Measurements from ENCODE around the gene RNF187. TPM values are rescaled to one million over a fixed set of nuclear protein-coding genes. Genes with fewer than 3 reads are reported as not detected.
"Not testable (repeated sequence)": the region's sequence is repeated elsewhere in the genome, so short reads cannot be mapped to it uniquely, and the experiment has no call there.

The RNF187 gene
- total RNA-seq, 1 donor, result 26.9 TPM

DNA sequence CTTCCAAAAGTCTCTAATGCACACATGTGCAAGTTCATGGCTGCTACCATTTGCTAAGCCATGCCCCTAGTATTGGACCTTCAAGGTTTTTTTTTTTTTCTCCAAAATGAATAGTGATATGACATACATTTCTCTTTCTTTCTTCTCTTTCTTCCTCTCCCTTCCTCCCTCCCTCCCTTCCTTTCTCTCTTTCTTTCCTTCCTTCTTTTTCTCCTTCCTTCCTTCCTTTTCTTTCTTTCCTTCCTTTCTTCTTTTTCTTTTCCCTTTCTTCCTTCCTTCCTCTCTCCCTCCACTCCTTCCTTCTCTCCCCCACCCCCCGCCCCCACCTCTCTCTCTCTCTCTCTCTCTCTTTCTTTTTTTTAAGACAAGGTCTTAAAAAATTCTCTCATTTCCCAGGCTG lies 3.4 kb upstream of the RNF187 start:
- DNase-seq (ENCODE audit: low read depth in 2 of 3, low spot score in 2 of 3), result no peak

DNA sequence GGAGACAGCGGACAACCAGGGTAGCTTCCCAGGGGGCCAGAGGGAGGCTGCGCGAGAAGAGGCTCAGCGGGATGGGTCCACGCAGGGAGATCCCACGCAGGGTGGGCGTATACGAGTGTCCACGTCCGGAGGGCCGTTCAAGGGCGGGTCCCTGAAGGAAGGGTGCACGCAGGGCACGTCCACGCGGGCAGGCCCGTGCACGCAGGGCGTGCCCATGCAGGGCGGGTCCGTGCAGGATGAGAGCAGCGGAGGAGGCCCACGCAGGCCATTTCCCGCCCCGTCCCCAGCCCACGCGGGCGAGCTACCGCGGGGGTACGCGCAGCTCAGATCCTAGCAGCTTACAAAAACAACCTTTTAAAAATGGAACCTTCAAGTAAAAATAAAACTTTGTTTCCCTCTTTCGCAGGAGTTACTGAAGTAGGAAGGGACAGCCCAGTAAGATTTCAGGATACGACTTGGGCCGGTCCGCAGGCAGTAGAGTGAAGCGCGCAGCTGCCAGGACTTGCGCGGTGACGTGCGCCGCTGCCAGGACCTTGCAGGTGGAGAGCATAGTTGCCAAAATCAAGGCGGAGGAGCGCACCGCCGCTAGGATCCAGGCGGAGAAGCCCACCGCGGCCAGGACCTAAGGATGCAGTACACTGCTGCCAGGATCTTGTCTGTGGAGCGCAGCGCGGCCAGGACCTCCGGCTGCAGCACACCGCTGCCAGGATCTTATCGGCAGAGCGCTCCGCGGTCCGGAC lies 416 bp upstream of the RNF187 start:
- DNase-seq (ENCODE audit: low read depth in 2 of 3, low spot score in 2 of 3), result peak; percentile 80 to 88 (median 86)

DNA sequence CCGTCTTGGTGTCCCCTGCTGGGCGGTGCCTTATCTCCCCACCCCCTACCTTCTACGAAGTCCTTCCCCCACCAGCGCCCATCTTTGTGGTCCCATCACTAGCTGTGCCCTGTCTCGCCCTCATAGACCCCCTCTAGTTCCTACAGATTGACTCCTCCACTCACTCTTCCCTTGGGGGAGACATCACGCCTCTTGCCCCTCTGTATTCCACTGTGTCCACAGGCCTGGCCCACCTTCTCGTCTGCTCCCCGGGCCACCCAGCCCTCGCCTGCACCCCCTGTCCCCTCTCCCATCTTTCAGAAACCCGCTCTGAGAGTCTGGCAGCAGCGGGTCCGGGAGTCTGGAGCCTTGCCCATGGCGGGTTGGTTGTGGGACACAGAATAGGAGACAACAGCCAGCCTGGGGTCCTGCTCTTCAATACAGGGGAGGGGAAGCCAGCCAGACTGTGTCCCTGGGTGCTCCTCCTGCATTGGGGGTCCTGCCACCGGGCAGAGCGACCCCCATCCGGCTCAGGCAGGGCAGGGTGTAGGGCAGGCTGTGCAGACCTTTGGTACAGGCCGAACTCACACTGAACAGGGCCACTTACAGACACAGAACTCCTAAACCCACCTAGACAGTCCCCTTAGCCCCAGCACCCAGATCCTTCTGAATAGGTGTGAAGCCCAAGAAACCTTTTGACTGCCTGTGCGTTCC lies 1.1 kb downstream of the RNF187 start:
- no peak for DNase-seq (ENCODE audit: low read depth in 2 of 3, low spot score in 2 of 3)

DNA sequence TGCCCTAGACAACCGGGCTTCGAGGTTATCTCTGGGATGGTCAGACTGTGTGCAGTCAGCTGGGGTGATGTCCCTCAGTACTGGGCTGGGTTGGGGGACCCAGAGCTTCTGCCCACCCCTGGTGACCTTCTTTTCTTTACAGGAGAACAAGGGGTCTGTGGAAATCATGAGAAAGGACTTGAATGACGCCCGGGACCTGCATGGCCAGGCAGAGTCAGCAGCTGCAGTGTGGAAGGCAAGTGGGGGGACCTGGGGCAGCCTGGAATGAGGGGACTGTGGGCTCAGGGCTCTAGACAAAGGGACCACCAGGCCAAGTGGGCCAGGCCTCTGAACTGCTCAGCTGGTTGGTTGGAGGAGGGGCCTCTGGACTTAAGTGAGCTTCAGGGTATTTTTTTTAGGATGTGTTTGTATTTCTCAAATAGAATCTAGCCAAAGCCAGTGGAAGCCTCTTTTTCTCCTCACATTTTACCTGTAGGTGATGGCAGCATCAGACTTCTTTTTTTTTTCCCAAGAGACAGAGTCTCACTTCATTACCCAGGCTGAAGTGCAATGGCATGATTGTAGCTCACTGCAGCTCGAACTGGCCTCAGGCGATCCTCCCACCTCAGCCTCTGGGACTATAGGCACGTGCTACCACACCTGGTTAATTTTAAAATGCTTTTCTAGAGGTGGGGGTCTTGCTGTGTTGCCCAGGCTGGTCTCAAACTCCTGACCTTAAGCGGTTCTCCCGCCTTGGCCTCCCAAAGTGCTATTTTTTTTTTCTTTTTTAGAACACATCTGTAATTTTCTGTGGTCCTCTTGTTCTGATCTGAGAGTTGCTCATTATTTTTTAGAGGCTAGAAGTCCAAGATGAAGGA lies 1.9 kb downstream of the RNF187 start:
- no peak for DNase-seq (ENCODE audit: low read depth in 2 of 3, low spot score in 2 of 3)

DNA sequence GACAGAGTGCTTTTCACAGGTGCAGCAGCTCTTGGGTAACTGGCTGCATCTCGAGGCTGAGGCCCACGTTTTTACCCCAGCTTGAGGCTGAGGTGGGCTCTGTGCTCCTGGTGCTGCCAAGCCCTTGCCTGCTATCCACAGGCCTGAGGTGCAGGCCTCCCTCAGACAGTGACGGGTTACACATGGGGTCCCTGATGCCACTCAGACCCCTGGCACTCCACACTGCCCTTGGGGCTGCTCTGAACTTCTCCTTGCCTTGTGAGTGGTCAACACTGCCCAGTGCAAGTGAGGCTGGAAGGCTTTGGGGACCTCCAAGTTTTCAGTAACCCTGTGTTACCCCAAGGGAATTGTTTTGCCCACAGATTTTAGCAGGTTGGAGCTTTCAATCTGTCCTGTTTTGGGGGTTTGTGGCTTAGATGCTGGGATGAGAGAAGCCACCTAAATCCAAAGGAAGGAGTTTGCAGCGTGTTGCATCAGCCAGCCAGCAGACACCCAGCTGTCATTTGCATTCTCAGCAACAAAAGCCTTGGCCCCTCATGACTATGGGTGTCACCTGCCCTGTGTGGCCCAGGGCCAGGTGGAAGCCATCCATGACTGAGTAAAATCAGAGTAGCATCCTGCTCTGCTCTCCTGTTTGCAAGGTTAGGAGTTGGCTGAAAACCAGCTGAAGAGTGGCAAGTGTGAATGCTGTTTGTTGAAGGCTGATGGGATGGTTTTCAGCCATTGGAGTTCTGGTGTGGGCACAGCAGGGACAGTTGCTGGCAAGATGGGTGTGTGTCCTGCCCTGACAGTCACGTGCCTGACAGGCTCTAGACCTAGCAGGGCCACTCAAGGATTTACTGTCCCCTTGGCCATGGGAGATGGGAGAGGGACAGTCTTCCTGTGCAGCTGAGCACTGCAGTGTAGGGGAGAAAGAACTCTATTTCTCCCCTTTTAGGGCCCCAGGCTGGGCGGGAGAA lies 3.2 kb downstream of the RNF187 start:
- no peak for DNase-seq (ENCODE audit: low read depth in 2 of 3, low spot score in 2 of 3)

DNA sequence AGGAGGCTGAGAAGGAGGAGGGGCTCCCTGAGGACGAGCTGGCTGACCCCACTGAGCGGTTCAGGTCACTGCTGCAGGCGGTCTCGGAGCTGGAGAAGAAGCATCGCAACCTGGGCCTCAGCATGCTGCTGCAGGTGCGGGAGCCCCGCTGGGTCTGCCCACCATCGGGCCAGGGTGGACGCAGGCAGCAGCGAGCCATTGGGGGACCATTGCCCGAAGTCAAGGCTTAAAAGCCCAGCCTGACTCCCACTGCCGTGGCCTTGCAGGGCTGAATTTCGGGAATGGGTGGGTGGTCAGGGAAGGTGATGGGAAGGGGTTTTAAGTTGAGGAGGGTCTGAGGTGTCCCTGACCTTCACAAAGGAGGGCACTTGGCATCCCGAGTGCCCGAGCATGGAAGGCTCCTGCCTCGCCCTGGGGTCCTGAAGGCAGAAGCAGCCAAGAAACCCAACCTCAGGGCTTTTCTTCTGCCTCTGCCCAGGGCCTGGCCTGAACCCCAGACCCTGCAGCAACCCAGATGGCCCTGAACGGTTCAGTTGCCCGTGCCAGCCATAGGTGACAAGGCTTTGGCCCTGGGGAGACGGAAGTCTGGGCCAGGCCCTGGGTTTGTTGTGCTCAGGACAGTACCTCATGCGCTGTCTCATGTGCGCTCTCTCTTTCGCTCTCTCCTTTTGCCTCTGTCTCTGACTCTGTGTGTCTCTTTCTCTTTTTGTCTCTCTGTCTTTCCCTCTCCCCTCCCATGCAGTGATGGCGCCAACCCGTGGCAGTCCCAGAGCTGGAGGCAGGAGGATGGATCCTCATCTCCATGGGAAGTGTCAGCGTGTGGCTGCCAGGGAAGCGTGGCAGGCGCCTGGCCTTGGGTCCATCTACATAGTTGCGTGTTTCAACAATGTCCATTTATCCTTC lies 6.2 kb downstream of the RNF187 start:
- no peak for DNase-seq (ENCODE audit: low read depth in 2 of 3, low spot score in 2 of 3)

DNA sequence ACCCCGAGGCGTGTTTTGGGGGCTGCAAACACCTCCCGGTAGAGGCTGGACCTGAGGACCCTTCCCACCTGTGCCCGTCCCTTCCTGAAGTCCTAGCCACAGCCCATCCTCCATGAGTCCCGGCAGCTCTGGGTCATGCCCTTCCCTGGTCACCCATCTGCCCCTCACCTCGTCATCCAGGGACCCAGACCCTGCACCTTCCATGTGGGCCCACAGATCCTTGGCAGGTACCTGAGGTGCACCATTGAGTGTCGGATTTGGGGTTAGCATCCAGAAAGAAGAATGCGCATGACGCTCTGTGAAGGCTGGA lies 6.8 kb downstream of the RNF187 start:
- DNase-seq (ENCODE audit: low read depth in 2 of 3, low spot score in 2 of 3), result no peak

DNA sequence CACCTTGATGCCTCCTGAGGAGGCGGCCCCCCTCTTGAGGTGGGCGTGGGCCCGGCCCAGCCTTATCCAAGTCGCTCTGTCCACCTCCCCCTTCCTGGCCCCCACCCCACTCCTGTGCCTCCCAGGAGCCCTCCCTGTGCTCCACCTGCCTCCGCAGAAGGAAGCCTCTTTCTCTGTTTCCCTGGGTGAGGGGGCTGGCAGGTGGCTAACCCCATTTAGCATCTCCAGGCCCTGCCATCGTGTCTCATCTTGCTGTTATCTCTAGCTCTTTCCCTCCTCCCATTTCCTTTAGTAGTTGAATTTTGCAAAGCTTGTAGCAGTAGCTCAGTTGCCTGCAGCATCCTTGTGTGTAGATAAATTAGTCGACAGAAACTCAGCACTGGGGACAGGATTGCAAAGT lies 7.2 kb downstream of the RNF187 start:
- DNase-seq (ENCODE audit: low read depth in 2 of 3, low spot score in 2 of 3), result no peak

DNA sequence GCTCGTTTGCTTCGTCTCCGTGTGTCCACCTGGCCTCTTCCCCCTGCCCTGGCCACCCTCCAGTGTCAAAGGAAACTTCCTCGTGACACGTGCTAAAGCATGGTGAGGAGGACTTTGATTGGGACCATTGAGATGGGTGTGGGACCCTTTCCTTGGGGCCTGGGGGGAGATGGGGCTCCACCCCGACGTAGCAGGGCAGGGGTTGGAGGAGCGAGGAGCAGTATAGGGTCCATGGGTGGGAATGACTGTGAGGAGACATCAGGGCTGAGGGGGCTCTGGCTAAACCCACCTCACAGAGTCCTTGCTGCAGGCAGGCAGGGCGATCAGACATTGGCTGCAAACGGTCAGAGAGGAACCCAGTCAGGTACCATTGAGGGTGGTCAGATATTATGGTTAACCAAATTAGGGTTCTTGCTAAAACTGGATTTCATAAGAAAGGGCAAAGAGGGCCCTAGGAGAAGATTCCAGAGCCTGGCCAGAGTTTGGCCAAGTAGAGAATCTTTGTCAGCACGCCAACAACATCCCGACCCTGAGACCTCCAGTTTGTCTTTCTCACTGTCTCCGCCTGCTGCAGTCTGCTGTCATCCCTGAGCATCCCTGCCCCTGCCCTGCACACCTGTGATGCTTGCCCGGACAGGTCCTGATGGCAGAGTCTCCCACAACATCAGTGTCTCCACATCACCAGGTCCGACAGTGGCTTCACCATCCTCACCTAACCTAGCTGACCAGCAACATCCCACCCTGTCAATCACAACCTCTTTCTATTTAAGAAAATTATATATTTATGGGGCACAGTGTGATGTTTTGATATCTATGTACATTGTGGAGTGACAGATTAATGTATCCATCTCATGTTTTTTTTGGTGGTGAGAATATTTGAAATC lies 8.0 kb downstream of the RNF187 start:
- no peak for DNase-seq (ENCODE audit: low read depth in 2 of 3, low spot score in 2 of 3)

DNA sequence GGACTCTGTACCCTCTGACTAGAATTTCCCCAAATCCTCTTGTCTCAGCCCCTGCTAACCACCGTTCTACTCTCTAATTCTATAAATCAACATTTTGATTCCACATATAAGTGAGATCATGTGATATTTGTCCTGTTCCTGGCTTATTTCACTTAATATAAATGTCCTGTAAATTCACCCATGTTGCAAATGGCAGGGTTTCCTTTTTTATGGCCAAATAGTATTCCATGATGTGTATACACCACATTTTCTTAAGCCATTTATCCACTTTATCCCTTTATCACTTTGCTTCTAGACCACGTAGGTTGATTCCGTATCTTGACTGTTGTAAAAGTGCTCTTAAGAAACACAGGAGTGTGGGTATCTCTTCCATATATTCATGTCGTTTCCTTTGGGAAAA lies 8.9 kb downstream of the RNF187 start:
- no peak for DNase-seq (ENCODE audit: low read depth in 2 of 3, low spot score in 2 of 3)

DNA sequence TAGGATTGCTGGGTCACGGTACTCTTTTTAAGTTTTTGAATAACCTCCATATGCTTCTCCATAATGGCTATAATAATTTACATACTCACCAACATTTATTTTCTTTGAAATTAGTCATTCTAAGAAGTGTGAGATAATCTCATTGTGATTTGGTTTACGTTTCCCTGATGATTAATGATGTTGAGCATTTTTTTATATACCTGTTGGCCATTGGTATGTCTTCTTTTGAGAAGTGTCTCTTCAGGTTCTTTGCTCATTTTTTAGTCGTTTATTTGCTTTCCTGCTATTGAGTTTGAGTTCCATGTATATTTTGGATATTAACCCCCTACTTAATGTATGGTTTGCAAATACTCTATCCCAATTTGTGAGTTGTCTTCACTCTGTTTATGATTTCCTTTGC lies 9.3 kb downstream of the RNF187 start:
- no peak for DNase-seq (ENCODE audit: low read depth in 2 of 3, low spot score in 2 of 3)

DNA sequence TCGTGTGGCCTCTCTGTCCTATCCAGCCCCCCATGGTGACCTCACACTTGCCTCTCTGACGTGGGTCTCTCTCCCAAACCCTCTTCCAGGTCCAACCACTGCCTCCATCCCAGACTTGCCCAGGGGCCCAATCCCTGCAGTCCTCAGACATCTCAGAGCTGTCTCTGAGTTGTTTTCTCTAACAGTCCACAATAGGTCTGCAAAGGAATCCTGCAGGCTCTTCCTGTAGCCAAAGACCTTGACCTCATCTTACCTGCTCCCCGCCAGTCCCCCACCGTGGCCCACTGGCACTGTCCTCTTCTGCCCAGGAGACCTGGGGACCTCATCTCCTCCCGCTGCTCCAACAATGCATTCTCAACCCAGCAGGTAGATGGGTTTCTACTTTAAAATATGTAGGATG lies 10.0 kb downstream of the RNF187 start:
- no peak for DNase-seq (ENCODE audit: low read depth in 2 of 3, low spot score in 2 of 3)

DNA sequence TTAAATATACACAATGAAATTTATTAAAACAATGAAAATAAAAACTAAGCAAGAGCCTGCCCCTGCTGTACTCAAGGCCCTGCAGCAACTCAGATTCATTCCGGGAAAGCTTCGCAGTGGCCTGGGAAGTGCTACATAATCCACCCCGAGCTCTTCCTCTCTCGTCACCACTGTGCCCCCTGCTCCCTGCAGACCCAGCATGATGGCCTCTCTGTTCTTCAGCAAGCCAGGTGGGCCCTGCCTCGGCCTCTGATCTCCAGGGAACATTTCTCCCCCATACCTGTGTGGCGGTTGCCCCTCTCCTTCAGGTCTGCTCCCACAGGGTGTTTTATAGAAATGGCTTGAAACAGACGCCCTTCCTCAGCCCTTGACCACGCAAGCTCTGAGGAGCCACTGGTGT lies 10.6 kb downstream of the RNF187 start:
- DNase-seq (ENCODE audit: low read depth in 2 of 3, low spot score in 2 of 3), result no peak

DNA sequence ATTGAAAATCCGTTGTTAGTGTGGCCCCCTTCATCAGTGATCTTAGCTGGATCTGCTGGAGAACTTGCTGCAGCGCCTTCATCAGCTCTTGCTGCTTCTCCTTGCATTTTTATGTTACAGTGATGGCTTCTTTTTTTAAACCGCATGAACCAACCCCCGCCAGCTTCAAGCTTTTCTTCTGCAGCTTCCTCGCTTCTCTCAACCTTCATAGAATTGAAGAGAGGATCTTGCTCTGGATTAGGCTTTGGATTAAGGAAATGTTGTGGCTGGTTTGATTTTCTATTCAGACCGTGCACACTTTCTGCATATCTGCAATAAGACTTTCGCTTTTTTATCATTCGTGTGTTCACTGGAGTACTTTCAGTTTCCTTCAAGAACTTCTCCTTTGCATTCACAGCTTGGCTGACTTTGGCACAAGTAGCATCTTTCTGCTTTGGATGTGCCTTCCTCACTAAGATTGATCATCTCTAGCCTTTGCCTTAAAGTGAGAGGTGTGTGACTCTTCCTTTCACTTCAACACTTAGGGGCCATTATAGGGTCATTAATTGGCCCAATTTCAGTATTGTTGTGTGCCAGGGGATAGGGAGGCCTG lies 13.1 kb downstream of the RNF187 start:
- DNase-seq (ENCODE audit: low read depth in 2 of 3, low spot score in 2 of 3), result peak in 1 of 3 donors; percentile 56

DNA sequence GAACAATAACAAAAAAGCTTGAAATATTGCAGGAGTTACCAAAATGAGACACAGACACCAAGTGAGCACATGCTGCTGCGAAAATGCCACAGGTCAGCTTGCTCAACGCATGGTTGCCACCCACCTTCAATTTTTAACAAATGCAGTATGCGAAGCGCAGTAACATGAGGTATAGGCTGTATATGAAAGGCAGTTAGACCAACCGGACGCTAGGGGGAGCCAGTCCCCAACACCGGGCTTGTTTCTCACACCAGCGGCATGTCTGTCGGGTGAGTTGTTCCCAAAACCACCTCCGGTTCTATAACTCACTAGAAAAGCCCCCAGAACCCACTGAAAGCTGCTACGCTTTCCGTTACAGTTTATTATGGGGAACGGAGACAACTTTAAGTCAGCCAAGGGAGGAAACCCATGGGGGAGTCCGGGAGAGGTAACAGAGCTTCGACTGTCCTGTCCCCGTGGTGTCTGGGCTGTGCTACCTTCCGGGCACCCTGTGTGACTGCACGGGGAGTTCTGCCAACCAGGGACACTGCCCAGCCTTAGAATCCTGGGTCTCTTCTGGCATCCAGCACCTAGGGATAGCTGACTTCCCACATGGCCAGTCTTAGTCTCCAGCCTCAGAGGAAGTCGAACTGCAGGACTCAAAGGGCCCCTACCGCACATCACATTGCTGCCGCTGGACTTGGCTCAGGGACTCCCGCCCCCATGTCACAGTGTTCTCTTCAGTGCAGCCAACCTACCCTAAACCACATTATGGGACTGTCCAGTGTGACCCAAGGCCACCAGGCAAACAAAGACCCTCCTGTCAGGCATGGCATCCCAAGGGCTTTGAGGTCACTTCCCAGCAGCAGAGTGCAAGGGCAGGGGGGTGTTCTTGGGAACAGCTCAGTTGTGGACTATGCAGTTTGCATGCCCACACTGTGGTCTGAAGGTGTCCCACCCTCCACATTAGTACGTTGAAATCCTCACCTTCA lies 14.0 kb downstream of the RNF187 start:
- DNase-seq (ENCODE audit: low read depth in 2 of 3, low spot score in 2 of 3), result peak; percentile 79 to 95 (median 93)

DNA sequence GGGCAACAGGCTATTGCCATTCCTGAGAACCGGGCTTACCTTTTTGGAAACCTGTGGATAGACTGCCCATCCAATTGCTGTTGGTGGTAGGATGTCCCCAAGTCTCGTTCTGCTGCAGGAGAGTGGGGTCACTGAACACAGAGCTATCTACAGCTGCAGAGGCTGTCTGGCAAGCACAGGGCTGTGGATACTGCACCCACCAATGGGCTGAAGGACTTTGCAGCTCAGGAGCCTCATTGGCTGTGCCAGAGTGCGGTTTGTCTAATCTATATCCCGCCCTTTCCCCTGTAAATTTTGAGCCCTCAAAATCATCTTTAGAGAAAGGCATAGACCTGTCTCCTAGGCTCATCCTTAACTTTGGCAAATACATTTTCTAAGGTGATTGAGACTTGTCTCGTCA lies 15.3 kb downstream of the RNF187 start:
- DNase-seq (ENCODE audit: low read depth in 2 of 3, low spot score in 2 of 3), result no peak

DNA sequence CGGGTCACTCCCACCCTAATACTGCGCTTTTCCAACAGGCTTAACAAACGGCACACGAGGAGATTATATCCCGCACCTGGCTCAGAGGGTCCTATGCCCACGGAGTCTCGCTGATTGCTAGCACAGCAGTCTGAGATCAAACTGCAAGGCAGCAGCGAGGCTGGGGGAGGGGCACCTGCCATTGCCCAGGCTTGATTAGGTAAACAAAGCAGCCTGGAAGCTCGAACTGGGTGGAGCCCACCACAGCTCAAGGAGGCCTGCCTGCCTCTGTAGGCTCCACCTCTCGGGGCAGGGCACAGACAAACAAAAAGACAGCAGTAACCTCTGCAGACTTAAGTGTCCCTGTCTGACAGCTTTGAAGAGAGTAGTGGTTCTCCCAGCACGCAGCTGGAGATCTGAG lies 18.8 kb downstream of the RNF187 start:
- not testable (repeated sequence) for DNase-seq (ENCODE audit: low read depth in 2 of 3, low spot score in 2 of 3)
